ENCODE data around the gene REST.

The REST gene

DNA sequence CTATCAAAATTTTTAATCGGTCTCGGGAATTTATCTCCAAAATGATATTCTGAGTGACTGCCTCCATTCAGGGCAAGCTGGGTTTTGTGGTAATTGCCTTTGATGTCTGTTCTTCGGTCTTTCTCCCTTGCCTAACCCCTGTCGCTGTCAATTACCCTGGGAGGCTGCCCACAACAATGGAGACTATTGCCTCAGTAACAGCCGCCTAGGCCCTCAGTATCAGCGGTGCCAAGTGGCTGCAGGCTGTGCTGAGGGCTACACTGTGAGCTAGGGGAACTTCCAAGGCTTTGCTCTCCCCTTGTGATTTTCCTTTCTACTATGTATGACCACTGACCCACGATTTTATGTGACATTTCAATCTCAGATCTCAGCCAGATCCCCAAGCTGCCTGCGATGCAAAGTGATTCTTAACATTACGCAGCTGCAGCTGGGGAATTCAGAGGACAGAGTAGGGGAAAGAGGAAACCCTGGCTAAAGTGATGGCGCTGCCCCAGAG is 36.3 kb upstream of the REST start:
- TF ChIP-seq POLR2AphosphoS5 (IDR thresholded peaks at IDR 0.05; ENCODE audit: low read depth) (no peak), SPI1 (IDR thresholded peaks at IDR 0.05; ENCODE audit: borderline replicate concordance, low read depth) (no peak), GABPA (IDR thresholded peaks at IDR 0.05; ENCODE audit: low read depth) (no peak)
- TF ChIP-seq, protein P1, sequence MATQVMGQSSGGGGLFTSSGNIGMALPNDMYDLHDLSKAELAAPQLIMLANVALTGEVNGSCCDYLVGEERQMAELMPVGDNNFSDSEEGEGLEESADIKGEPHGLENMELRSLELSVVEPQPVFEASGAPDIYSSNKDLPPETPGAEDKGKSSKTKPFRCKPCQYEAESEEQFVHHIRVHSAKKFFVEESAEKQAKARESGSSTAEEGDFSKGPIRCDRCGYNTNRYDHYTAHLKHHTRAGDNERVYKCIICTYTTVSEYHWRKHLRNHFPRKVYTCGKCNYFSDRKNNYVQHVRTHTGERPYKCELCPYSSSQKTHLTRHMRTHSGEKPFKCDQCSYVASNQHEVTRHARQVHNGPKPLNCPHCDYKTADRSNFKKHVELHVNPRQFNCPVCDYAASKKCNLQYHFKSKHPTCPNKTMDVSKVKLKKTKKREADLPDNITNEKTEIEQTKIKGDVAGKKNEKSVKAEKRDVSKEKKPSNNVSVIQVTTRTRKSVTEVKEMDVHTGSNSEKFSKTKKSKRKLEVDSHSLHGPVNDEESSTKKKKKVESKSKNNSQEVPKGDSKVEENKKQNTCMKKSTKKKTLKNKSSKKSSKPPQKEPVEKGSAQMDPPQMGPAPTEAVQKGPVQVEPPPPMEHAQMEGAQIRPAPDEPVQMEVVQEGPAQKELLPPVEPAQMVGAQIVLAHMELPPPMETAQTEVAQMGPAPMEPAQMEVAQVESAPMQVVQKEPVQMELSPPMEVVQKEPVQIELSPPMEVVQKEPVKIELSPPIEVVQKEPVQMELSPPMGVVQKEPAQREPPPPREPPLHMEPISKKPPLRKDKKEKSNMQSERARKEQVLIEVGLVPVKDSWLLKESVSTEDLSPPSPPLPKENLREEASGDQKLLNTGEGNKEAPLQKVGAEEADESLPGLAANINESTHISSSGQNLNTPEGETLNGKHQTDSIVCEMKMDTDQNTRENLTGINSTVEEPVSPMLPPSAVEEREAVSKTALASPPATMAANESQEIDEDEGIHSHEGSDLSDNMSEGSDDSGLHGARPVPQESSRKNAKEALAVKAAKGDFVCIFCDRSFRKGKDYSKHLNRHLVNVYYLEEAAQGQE (IDR thresholded peaks at IDR 0.05; ENCODE audit: insufficient replicate concordance, low read depth) = no peak
- TF ChIP-seq, protein P2, sequence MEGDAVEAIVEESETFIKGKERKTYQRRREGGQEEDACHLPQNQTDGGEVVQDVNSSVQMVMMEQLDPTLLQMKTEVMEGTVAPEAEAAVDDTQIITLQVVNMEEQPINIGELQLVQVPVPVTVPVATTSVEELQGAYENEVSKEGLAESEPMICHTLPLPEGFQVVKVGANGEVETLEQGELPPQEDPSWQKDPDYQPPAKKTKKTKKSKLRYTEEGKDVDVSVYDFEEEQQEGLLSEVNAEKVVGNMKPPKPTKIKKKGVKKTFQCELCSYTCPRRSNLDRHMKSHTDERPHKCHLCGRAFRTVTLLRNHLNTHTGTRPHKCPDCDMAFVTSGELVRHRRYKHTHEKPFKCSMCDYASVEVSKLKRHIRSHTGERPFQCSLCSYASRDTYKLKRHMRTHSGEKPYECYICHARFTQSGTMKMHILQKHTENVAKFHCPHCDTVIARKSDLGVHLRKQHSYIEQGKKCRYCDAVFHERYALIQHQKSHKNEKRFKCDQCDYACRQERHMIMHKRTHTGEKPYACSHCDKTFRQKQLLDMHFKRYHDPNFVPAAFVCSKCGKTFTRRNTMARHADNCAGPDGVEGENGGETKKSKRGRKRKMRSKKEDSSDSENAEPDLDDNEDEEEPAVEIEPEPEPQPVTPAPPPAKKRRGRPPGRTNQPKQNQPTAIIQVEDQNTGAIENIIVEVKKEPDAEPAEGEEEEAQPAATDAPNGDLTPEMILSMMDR (IDR thresholded peaks at IDR 0.05; ENCODE audit: insufficient read depth, low read length) = no peak
- H3K27ac ChIP-seq (replicated peaks) = no peak overlapping the region
- no peak for DNase-seq (ENCODE audit: low read depth in 1 of 2, low spot score in 1 of 2)
- no peaks in the 10 kb centered on the region for H3K27me3 ChIP-seq (ENCODE audit: insufficient read depth, poor library complexity, severe bottlenecking)
- no peak overlapping the region for H3K4me3 ChIP-seq (replicated peaks; ENCODE audit: insufficient read depth, low read length)

DNA sequence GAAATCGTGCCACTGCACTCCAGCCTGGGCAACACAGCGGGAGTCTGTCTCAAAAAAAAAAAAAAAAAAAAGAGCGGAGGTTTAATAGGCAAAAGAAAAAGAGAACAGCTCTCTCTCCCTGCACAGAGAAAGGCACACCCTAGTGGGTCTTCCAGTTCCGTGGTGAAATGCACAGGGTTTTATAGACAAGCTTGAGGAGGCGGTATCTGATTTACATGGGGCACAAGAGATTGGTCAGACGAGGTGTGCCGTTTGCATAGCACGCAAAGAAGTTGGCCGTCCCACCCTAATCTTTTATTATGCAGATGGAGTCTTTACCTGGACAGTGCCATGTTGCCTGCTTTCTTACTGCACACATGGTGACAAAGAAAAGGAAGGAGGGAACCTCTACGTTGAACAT is 33.5 kb upstream of the REST start:
- H3K27me3 ChIP-seq (ENCODE audit: insufficient read depth, poor library complexity, severe bottlenecking) = no peaks in the 10 kb centered on the region
- H3K4me3 ChIP-seq (replicated peaks; ENCODE audit: insufficient read depth, low read length) = no peak overlapping the region
- no peak overlapping the region for H3K27ac ChIP-seq (replicated peaks)
- no peak for DNase-seq (ENCODE audit: low read depth in 1 of 2, low spot score in 1 of 2)
- TF ChIP-seq POLR2AphosphoS5 (IDR thresholded peaks at IDR 0.05; ENCODE audit: low read depth) (no peak), GABPA (IDR thresholded peaks at IDR 0.05; ENCODE audit: low read depth) (no peak)

DNA sequence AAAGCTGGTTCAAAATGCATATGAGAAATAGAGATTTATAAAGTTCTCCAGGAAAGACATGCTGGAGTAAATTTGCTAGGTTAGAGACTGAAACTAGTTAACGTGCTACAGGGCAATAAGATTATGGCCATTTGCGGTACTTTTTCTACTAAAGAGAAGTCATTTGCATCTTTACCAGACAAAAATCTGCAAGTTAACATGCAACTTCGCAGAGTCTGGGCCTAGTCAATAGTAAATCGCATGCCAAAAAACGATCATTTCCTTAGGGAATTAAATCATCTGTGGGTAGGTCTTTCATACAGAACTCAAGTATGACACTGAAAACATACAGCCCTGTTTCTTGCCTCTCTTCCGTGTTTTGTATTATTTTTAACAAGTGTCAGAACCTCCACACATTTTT is 32.8 kb upstream of the REST start:
- TF ChIP-seq, protein P2 (IDR thresholded peaks at IDR 0.05; ENCODE audit: insufficient read depth, low read length) = no peak
- TF ChIP-seq POLR2AphosphoS5 (IDR thresholded peaks at IDR 0.05; ENCODE audit: low read depth) = no peak
- TF ChIP-seq GABPA (IDR thresholded peaks at IDR 0.05; ENCODE audit: low read depth) = no peak
- TF ChIP-seq, protein P1 (IDR thresholded peaks at IDR 0.05; ENCODE audit: insufficient replicate concordance, low read depth) = no peak
- TF ChIP-seq SPI1 (IDR thresholded peaks at IDR 0.05; ENCODE audit: borderline replicate concordance, low read depth) = no peak
- Histone ChIP-seq H3K4me3 (replicated peaks; ENCODE audit: insufficient read depth, low read length) (no peak overlapping the region), H3K27ac (replicated peaks) (no peak overlapping the region), H3K27me3 (ENCODE audit: insufficient read depth, poor library complexity, severe bottlenecking) (no peaks in the 10 kb centered on the region)
- DNase-seq (ENCODE audit: low read depth in 1 of 2, low spot score in 1 of 2) = no peak

DNA sequence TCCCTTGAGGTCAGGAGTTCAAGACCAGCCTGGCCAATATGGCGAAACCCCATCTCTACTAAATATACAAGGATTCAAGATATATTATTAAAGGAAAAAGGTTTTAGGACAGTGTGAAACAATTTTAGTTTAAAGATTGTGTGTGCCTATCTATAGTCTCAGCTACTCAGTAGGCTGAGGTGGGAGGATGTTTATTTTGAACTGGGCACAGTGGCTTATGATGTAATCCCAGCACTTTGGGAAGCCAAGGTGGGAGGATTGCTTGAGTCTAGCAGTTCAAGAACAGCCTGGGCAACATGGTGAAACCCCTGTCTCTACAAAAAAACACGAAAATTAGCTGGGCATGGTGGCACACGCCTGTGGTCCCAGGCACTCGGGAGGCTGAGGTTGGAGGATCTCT is 31.4 kb upstream of the REST start:
- Histone ChIP-seq H3K27ac (replicated peaks) (no peak overlapping the region), H3K4me3 (replicated peaks; ENCODE audit: insufficient read depth, low read length) (no peak overlapping the region), H3K27me3 (ENCODE audit: insufficient read depth, poor library complexity, severe bottlenecking) (no peaks in the 10 kb centered on the region)
- DNase-seq (ENCODE audit: low read depth in 1 of 2, low spot score in 1 of 2) = no peak
- TF ChIP-seq POLR2AphosphoS5 (IDR thresholded peaks at IDR 0.05; ENCODE audit: low read depth) (no peak), SPI1 (IDR thresholded peaks at IDR 0.05; ENCODE audit: borderline replicate concordance, low read depth) (no peak), GABPA (IDR thresholded peaks at IDR 0.05; ENCODE audit: low read depth) (no peak)
- TF ChIP-seq, protein P1 (IDR thresholded peaks at IDR 0.05; ENCODE audit: insufficient replicate concordance, low read depth) = no peak
- TF ChIP-seq, protein P2 (IDR thresholded peaks at IDR 0.05; ENCODE audit: insufficient read depth, low read length) = no peak

Data from HL-60 (cell line).